HG02623 (cell line): ENCODE data around the gene PGC.

Experiments used
- ATAC-seq: cut with Tn5 transposase; IDR thresholded peaks from one replicate; pipeline ENCODE4 v1.9.1; 2021; ENCODE audit warnings: moderate library complexity; ENCODE audit not compliant: unreplicated experiment

Gene PGC

GRCh38 chr6:41702089-41702745 is 45.0 kb downstream of the PGC start:
- ATAC-seq = no peak

- ATAC-seq = no peak
Measured at GRCh38 chr6:41700463-41701347, 46.5 kb downstream of the PGC start.

- no peak for ATAC-seq
Measured at GRCh38 chr6:41699063-41699462, 48.1 kb downstream of the PGC start.

- no peak for ATAC-seq
Measured at GRCh38 chr6:41697861-41698781, 49.1 kb downstream of the PGC start.

- ATAC-seq = no peak
Measured at GRCh38 chr6:41696788-41697187, 50.4 kb downstream of the PGC start.

- ATAC-seq = no peak
Measured at GRCh38 chr6:41695825-41696224, 51.4 kb downstream of the PGC start.

- ATAC-seq = no peak
Measured at GRCh38 chr6:41694815-41695526, 52.2 kb downstream of the PGC start.

GRCh38 chr6:41693281-41694240 is 53.6 kb downstream of the PGC start:
- no peak for ATAC-seq

GRCh38 chr6:41692730-41693129 is 54.5 kb downstream of the PGC start:
- no peak for ATAC-seq

GRCh38 chr6:41692080-41692675 is 55.0 kb downstream of the PGC start:
- no peak for ATAC-seq

- ATAC-seq = no peak
Measured at GRCh38 chr6:41691426-41692079, 55.6 kb downstream of the PGC start.

- no peak for ATAC-seq
Measured at GRCh38 chr6:41690541-41691330, 56.5 kb downstream of the PGC start.

GRCh38 chr6:41689171-41690008 is 57.8 kb downstream of the PGC start:
- no peak for ATAC-seq

- ATAC-seq = no peak
Measured at GRCh38 chr6:41688256-41688965, 58.8 kb downstream of the PGC start.

- ATAC-seq = no peak
Measured at GRCh38 chr6:41687501-41688175, 59.6 kb downstream of the PGC start.
